ENCODE results near the gene GRAMD1B.

Gene GRAMD1B

GRCh38 chr11:123580557-123581275 lies 150.6 kb downstream of the GRAMD1B start:
- Histone ChIP-seq H3K4me3 (ENCODE audit: low read length) (peak overlapping the region; percentile 18; the same call in 1 of the 2 replicates), H3K27me3 (ENCODE audit: insufficient read depth, low read length) (no peaks in the 10 kb centered on the region; the same call in 1 of the 2 replicates), H3K9ac (ENCODE audit: low read depth, low read length) (no peak overlapping the region), H3K36me3 (ENCODE audit: insufficient read depth, low read depth, low read length) (no peaks in the 10 kb centered on the region), H3K27ac (ENCODE audit: low read length) (no peak overlapping the region), H3K9me3 (ENCODE audit: insufficient read depth, low read depth, low read length) (no peaks in the 10 kb centered on the region), H3K4me1 (ENCODE audit: insufficient read depth, low read length) (peaks cover 5% of the 10 kb centered on the region; the same call in 1 of the 2 replicates)

- Histone ChIP-seq H3K9ac (ENCODE audit: low read depth, low read length) (no peak overlapping the region), H3K27me3 (ENCODE audit: insufficient read depth, low read length) (no peaks in the 10 kb centered on the region; the same call in 1 of the 2 replicates), H3K4me3 (ENCODE audit: low read length) (no peak overlapping the region), H3K36me3 (ENCODE audit: insufficient read depth, low read depth, low read length) (no peaks in the 10 kb centered on the region), H3K27ac (ENCODE audit: low read length) (no peak overlapping the region), H3K4me1 (ENCODE audit: insufficient read depth, low read length) (peaks cover 3% of the 10 kb centered on the region; the same call in 1 of the 2 replicates), H3K9me3 (ENCODE audit: insufficient read depth, low read depth, low read length) (no peaks in the 10 kb centered on the region)
Observed at GRCh38 chr11:123581651-123582399, 151.8 kb downstream of the GRAMD1B start.

GRCh38 chr11:123582992-123583504 lies 153.0 kb downstream of the GRAMD1B start:
- Histone ChIP-seq H3K36me3 (ENCODE audit: insufficient read depth, low read depth, low read length) (no peaks in the 10 kb centered on the region), H3K9ac (ENCODE audit: low read depth, low read length) (no peak overlapping the region), H3K27ac (ENCODE audit: low read length) (no peak overlapping the region), H3K4me3 (ENCODE audit: low read length) (no peak overlapping the region), H3K4me1 (ENCODE audit: insufficient read depth, low read length) (peaks cover 3% of the 10 kb centered on the region; the same call in 1 of the 2 replicates), H3K9me3 (ENCODE audit: insufficient read depth, low read depth, low read length) (no peaks in the 10 kb centered on the region), H3K27me3 (ENCODE audit: insufficient read depth, low read length) (no peaks in the 10 kb centered on the region; the same call in 1 of the 2 replicates)

GRCh38 chr11:123584186-123584585 lies 154.1 kb downstream of the GRAMD1B start:
- H3K9me3 ChIP-seq (ENCODE audit: insufficient read depth, low read depth, low read length), result no peaks in the 10 kb centered on the region
- no peak overlapping the region for H3K4me3 ChIP-seq (ENCODE audit: low read length)
- peaks cover 3% of the 10 kb centered on the region; the same call in 1 of the 2 replicates for H3K4me1 ChIP-seq (ENCODE audit: insufficient read depth, low read length)
- no peak overlapping the region for H3K9ac ChIP-seq (ENCODE audit: low read depth, low read length)
- H3K36me3 ChIP-seq (ENCODE audit: insufficient read depth, low read depth, low read length), result no peaks in the 10 kb centered on the region
- H3K27ac ChIP-seq (ENCODE audit: low read length), result no peak overlapping the region
- H3K27me3 ChIP-seq (ENCODE audit: insufficient read depth, low read length), result no peaks in the 10 kb centered on the region; the same call in 1 of the 2 replicates

- H3K4me1 ChIP-seq (ENCODE audit: insufficient read depth, low read length), result peaks cover 3% of the 10 kb centered on the region; the same call in 1 of the 2 replicates
Observed at GRCh38 chr11:123584737-123585136, 154.7 kb downstream of the GRAMD1B start.

GRCh38 chr11:123585206-123585605 lies 155.1 kb downstream of the GRAMD1B start:
- H3K27ac ChIP-seq (ENCODE audit: low read length), result no peak overlapping the region
- H3K4me1 ChIP-seq (ENCODE audit: insufficient read depth, low read length), result peaks cover 3% of the 10 kb centered on the region; the same call in 1 of the 2 replicates
- H3K9ac ChIP-seq (ENCODE audit: low read depth, low read length), result no peak overlapping the region
- H3K36me3 ChIP-seq (ENCODE audit: insufficient read depth, low read depth, low read length), result peaks cover 4% of the 10 kb centered on the region; the same call in 1 of the 2 replicates
- H3K9me3 ChIP-seq (ENCODE audit: insufficient read depth, low read depth, low read length), result no peaks in the 10 kb centered on the region
- H3K4me3 ChIP-seq (ENCODE audit: low read length), result no peak overlapping the region
- no peaks in the 10 kb centered on the region; the same call in 1 of the 2 replicates for H3K27me3 ChIP-seq (ENCODE audit: insufficient read depth, low read length)

More at GRCh38 chr11:123584737-123585136, 154.7 kb downstream of the GRAMD1B start:
- Histone ChIP-seq H3K9ac (ENCODE audit: low read depth, low read length) (no peak overlapping the region), H3K27ac (ENCODE audit: low read length) (no peak overlapping the region), H3K27me3 (ENCODE audit: insufficient read depth, low read length) (no peaks in the 10 kb centered on the region; the same call in 1 of the 2 replicates), H3K4me3 (ENCODE audit: low read length) (no peak overlapping the region), H3K36me3 (ENCODE audit: insufficient read depth, low read depth, low read length) (no peaks in the 10 kb centered on the region; the same call in 1 of the 2 replicates), H3K9me3 (ENCODE audit: insufficient read depth, low read depth, low read length) (no peaks in the 10 kb centered on the region)

GRCh38 chr11:123585706-123586105 lies 155.6 kb downstream of the GRAMD1B start:
- Histone ChIP-seq H3K9ac (ENCODE audit: low read depth, low read length) (no peak overlapping the region), H3K36me3 (ENCODE audit: insufficient read depth, low read depth, low read length) (peaks cover 4% of the 10 kb centered on the region; the same call in 1 of the 2 replicates)

GRCh38 chr11:123586568-123586967 lies 156.5 kb downstream of the GRAMD1B start:
- Histone ChIP-seq H3K36me3 (ENCODE audit: insufficient read depth, low read depth, low read length) (peaks cover 4% of the 10 kb centered on the region; the same call in 1 of the 2 replicates), H3K4me3 (ENCODE audit: low read length) (no peak overlapping the region), H3K9me3 (ENCODE audit: insufficient read depth, low read depth, low read length) (no peaks in the 10 kb centered on the region), H3K9ac (ENCODE audit: low read depth, low read length) (no peak overlapping the region), H3K27ac (ENCODE audit: low read length) (no peak overlapping the region), H3K27me3 (ENCODE audit: insufficient read depth, low read length) (no peaks in the 10 kb centered on the region), H3K4me1 (ENCODE audit: insufficient read depth, low read length) (no peaks in the 10 kb centered on the region; the same call in 1 of the 2 replicates)

More at GRCh38 chr11:123585706-123586105, 155.6 kb downstream of the GRAMD1B start:
- no peak overlapping the region for H3K4me3 ChIP-seq (ENCODE audit: low read length)
- H3K9me3 ChIP-seq (ENCODE audit: insufficient read depth, low read depth, low read length), result no peaks in the 10 kb centered on the region
- H3K27ac ChIP-seq (ENCODE audit: low read length), result no peak overlapping the region
- no peaks in the 10 kb centered on the region; the same call in 1 of the 2 replicates for H3K27me3 ChIP-seq (ENCODE audit: insufficient read depth, low read length)
- peaks cover 3% of the 10 kb centered on the region; the same call in 1 of the 2 replicates for H3K4me1 ChIP-seq (ENCODE audit: insufficient read depth, low read length)

GRCh38 chr11:123587044-123587443 lies 157.0 kb downstream of the GRAMD1B start:
- H3K36me3 ChIP-seq (ENCODE audit: insufficient read depth, low read depth, low read length), result peaks cover 4% of the 10 kb centered on the region
- H3K9ac ChIP-seq (ENCODE audit: low read depth, low read length), result no peak overlapping the region
- H3K4me3 ChIP-seq (ENCODE audit: low read length), result no peak overlapping the region
- no peaks in the 10 kb centered on the region for H3K9me3 ChIP-seq (ENCODE audit: insufficient read depth, low read depth, low read length)
- H3K4me1 ChIP-seq (ENCODE audit: insufficient read depth, low read length), result no peaks in the 10 kb centered on the region; the same call in 1 of the 2 replicates
- no peak overlapping the region for H3K27ac ChIP-seq (ENCODE audit: low read length)
- H3K27me3 ChIP-seq (ENCODE audit: insufficient read depth, low read length), result no peaks in the 10 kb centered on the region

GRCh38 chr11:123587559-123587958 lies 157.5 kb downstream of the GRAMD1B start:
- H3K9ac ChIP-seq (ENCODE audit: low read depth, low read length), result no peak overlapping the region
- no peaks in the 10 kb centered on the region; the same call in 1 of the 2 replicates for H3K4me1 ChIP-seq (ENCODE audit: insufficient read depth, low read length)
- no peak overlapping the region for H3K4me3 ChIP-seq (ENCODE audit: low read length)
- no peak overlapping the region for H3K27ac ChIP-seq (ENCODE audit: low read length)
- no peaks in the 10 kb centered on the region for H3K9me3 ChIP-seq (ENCODE audit: insufficient read depth, low read depth, low read length)
- peaks cover 4% of the 10 kb centered on the region for H3K36me3 ChIP-seq (ENCODE audit: insufficient read depth, low read depth, low read length)
- H3K27me3 ChIP-seq (ENCODE audit: insufficient read depth, low read length), result no peaks in the 10 kb centered on the region

GRCh38 chr11:123588117-123588863 lies 158.2 kb downstream of the GRAMD1B start:
- H3K4me3 ChIP-seq (ENCODE audit: low read length), result no peak overlapping the region
- no peak overlapping the region for H3K9ac ChIP-seq (ENCODE audit: low read depth, low read length)
- H3K27ac ChIP-seq (ENCODE audit: low read length), result no peak overlapping the region
- peaks cover 4% of the 10 kb centered on the region for H3K36me3 ChIP-seq (ENCODE audit: insufficient read depth, low read depth, low read length)
- H3K4me1 ChIP-seq (ENCODE audit: insufficient read depth, low read length), result no peaks in the 10 kb centered on the region; the same call in 1 of the 2 replicates
- H3K9me3 ChIP-seq (ENCODE audit: insufficient read depth, low read depth, low read length), result no peaks in the 10 kb centered on the region
- no peaks in the 10 kb centered on the region for H3K27me3 ChIP-seq (ENCODE audit: insufficient read depth, low read length)
